Hepatocyte (in vitro differentiated cells): ENCODE measurements around the gene PLEKHG4B. TPM values are rescaled to one million over a fixed set of nuclear protein-coding genes. Genes with fewer than 3 reads are reported as not detected.
"Not testable (repeated sequence)": the region's sequence is repeated elsewhere in the genome, so short reads cannot be mapped to it uniquely, and the experiment has no call there.

Experiments
- DNase-seq: peaks from one replicate; pipeline ENCODE4 v3.0.0-alpha.2; 2016; ENCODE audit warnings: low spot score
- H2AFZ ChIP-seq: fragments of 200-600 bp; sonication (generic); 2 replicates; pipeline ENCODE4 v1.6.0; 2016; ENCODE audit warnings: antibody characterized with exemption, mild to moderate bottlenecking
- H3K27ac ChIP-seq: fragments of 200-600 bp; sonication (generic); 2 replicates; pipeline ENCODE4 v1.5.1; 2016; ENCODE audit warnings: mild to moderate bottlenecking
- H3K27me3 ChIP-seq: fragments of 200-600 bp; sonication (generic); 2 replicates; pipeline ENCODE4 v1.6.1; 2016
- H3K36me3 ChIP-seq: fragments of 200-600 bp; sonication (generic); replicated peaks from 2 replicates; pipeline ENCODE4 v1.5.1; 2016; ENCODE audit warnings: low read depth; ENCODE audit not compliant: insufficient read depth
- H3K4me1 ChIP-seq: fragments of 200-600 bp; sonication (generic); 2 replicates; pipeline ENCODE4 v1.5.1; 2016; ENCODE audit warnings: mild to moderate bottlenecking, moderate library complexity; ENCODE audit not compliant: insufficient read depth
- H3K4me2 ChIP-seq: fragments of 200-600 bp; sonication (generic); 2 replicates; pipeline ENCODE4 v1.6.0; 2016
- H3K4me3 ChIP-seq: fragments of 200-600 bp; sonication (generic); 2 replicates; pipeline ENCODE4 v1.5.1; 2016; ENCODE audit warnings: mild to moderate bottlenecking
- H3K79me2 ChIP-seq: fragments of 200-600 bp; sonication (generic); 2 replicates; pipeline ENCODE4 v1.6.0; 2017; ENCODE audit warnings: mild to moderate bottlenecking
- H3K9me2 ChIP-seq: fragments of 200-600 bp; sonication (generic); replicated peaks from 2 replicates; pipeline ENCODE4 v1.6.0; 2017; ENCODE audit warnings: mild to moderate bottlenecking; ENCODE audit not compliant: insufficient read depth
- H3K9me3 ChIP-seq: fragments of 200-600 bp; sonication (generic); 2 replicates; pipeline ENCODE4 v1.5.1; 2016; ENCODE audit warnings: low read depth, mild to moderate bottlenecking
- H4K20me1 ChIP-seq: fragments of 200-600 bp; sonication (generic); 2 replicates; pipeline ENCODE4 v1.6.0; 2016; ENCODE audit warnings: mild to moderate bottlenecking; ENCODE audit not compliant: insufficient read depth, poor library complexity, severe bottlenecking
- CTCF ChIP-seq: fragments of 200-600 bp; sonication (generic); IDR thresholded peaks from 2 replicates; pipeline ENCODE4 v1.5.1; 2016; ENCODE audit warnings: antibody characterized with exemption, mild to moderate bottlenecking; ENCODE audit not compliant: poor library complexity
- EZH2 ChIP-seq: fragments of 200-600 bp; sonication (generic); IDR thresholded peaks from 2 replicates; pipeline ENCODE4 v1.6.1; 2016; ENCODE audit warnings: antibody characterized with exemption, mild to moderate bottlenecking, borderline replicate concordance
- EZH2phosphoT487 ChIP-seq: fragments of 200-600 bp; sonication (generic); IDR thresholded peaks from one replicate; pipeline ENCODE4 v1.6.1; 2018; ENCODE audit warnings: antibody characterized with exemption, mild to moderate bottlenecking, low read depth, moderate library complexity; ENCODE audit not compliant: unreplicated experiment, severe bottlenecking
- WGBS: methylation state at CpG from one replicate; pipeline ENCODE4 v1.1.6; 2016; ENCODE audit warnings: low lambda C conversion rate; ENCODE audit errors: missing lambda C conversion rate; 5-methylcytosine and 5-hydroxymethylcytosine counted together
- polyA plus RNA-seq: library from polyadenylated mRNA; unstranded; fragments of >200 nt; fragmentation: Nextera tagmentation; extraction: Ambion mirVana; gene quantifications from 2 replicates; pipeline ENCODE4 v1.2.1, GENCODE V29; 2016
- total RNA-seq: library from RNA; depleted of rRNA; stranded (reverse); fragments of >200 nt; gene quantifications from 2 replicates; pipeline ENCODE4 v1.2.3, GENCODE V29; 2014

PLEKHG4B gene
- total and polyA plus RNA-seq, 2 experiments from 2014 or later = 3.6 to 4.0 TPM

GRCh38 chr5:96976-97660, 5.2 kb downstream of the PLEKHG4B start:
- Histone ChIP-seq H3K27me3 (peaks cover 7% of the 10 kb centered on the region), H3K36me3 (no peaks in the 10 kb centered on the region), H3K79me2 (peaks cover 3% of the 10 kb centered on the region), H3K27ac (no peak overlapping the region), H2AFZ (no peak overlapping the region), H3K9me2 (no peaks in the 10 kb centered on the region), H4K20me1 (no peaks in the 10 kb centered on the region), H3K4me2 (no peak overlapping the region), H3K4me1 (peaks cover 4% of the 10 kb centered on the region), H3K4me3 (no peak overlapping the region), H3K9me3 (no peaks in the 10 kb centered on the region)
- no peak for DNase-seq
- TF ChIP-seq EZH2phosphoT487 (no peak), CTCF (no peak), EZH2 (no peak)
- WGBS = 70% methylated on average over 17 of the region's 17 CpGs

DNA sequence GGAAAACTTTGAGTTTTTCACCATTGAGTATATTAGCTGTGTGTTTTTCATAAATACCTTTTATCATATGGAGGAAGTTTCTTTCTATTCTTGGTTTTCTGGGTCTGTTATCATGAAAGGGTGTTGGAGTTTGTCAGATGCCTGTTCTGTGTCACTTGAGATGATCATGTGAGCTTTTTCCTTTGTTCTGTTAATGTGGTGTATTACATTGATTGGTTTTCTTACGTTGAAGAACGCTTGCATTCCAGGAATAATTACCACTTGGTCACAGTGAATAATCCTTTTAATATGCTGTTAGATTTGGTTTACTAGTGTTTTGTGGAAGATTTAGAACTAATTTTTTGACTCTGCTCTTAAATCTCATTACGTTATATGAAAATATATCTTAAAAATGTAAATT, 7.8 kb downstream of the PLEKHG4B start:
- H3K79me2 ChIP-seq = peaks cover 3% of the 10 kb centered on the region
- no peaks in the 10 kb centered on the region for H3K27me3 ChIP-seq
- no peaks in the 10 kb centered on the region for H3K9me3 ChIP-seq
- H2AFZ ChIP-seq = no peak overlapping the region
- no peaks in the 10 kb centered on the region for H3K9me2 ChIP-seq
- H3K4me1 ChIP-seq = no peaks in the 10 kb centered on the region
- TF ChIP-seq EZH2 (no peak), EZH2phosphoT487 (no peak), CTCF (no peak)
- H3K4me2 ChIP-seq = no peak overlapping the region
- 70% methylated on average over 3 of the region's 3 CpGs for WGBS
- no peak overlapping the region for H3K4me3 ChIP-seq
- no peak for DNase-seq
- no peak overlapping the region for H3K27ac ChIP-seq
- H4K20me1 ChIP-seq = no peaks in the 10 kb centered on the region
- no peaks in the 10 kb centered on the region for H3K36me3 ChIP-seq

- H3K4me1 ChIP-seq = no peaks in the 10 kb centered on the region
- H3K36me3 ChIP-seq = no peaks in the 10 kb centered on the region
- H3K79me2 ChIP-seq = peaks cover 3% of the 10 kb centered on the region
- no peak for DNase-seq
- H3K4me3 ChIP-seq = no peak overlapping the region
- H3K4me2 ChIP-seq = no peak overlapping the region
- no peak overlapping the region for H3K27ac ChIP-seq
- no peaks in the 10 kb centered on the region for H3K9me3 ChIP-seq
- no peak for TF ChIP-seq EZH2phosphoT487
- no peak for TF ChIP-seq CTCF
- TF ChIP-seq EZH2 = no peak
- no peak overlapping the region for H2AFZ ChIP-seq
- no peaks in the 10 kb centered on the region for H3K9me2 ChIP-seq
- no peaks in the 10 kb centered on the region for H3K27me3 ChIP-seq
- H4K20me1 ChIP-seq = no peaks in the 10 kb centered on the region
- WGBS = 80% methylated on average over 15 of the region's 15 CpGs
Measured at GRCh38 chr5:102411-103043, 10.6 kb downstream of the PLEKHG4B start.

GRCh38 chr5:104106-104505, 12.1 kb downstream of the PLEKHG4B start:
- H3K79me2 ChIP-seq, H3K4me1 ChIP-seq, H3K36me3 ChIP-seq, H2AFZ ChIP-seq, H3K4me3 ChIP-seq, H3K9me3 ChIP-seq, H3K4me2 ChIP-seq, H4K20me1 ChIP-seq, H3K9me2 ChIP-seq, H3K27ac ChIP-seq, DNase-seq, H3K27me3 ChIP-seq: not testable (repeated sequence)
- WGBS = 90% methylated on average over 9 of the region's 9 CpGs
